H1 (cell line): ENCODE data around the gene PBX3. TPM values are rescaled to one million over a fixed set of nuclear protein-coding genes. Genes with fewer than 3 reads are reported as not detected.

Source experiments
- polyA plus RNA-seq, 7 experiments: library from polyadenylated mRNA; depleted of rRNA in 3 of 7; stranded (reverse) in 5 of 7; unstranded in 2 of 7; fragments of >200 nt in 5 of 7; fragments of 200-250 nt in 2 of 7; gene quantifications; 1 replicate in 5 of 7; 2 replicates in 1 of 7; 4 replicates in 1 of 7; pipeline versions ENCODE4 v1.2.1 to v1.2.3, GENCODE V29; 2011 to 2013; ENCODE audit warnings: missing spikeins in 2 of 7, mixed read lengths in 2 of 7
- total RNA-seq: library from RNA; stranded (reverse); fragmentation: NEBNext Ultra II Directional; extraction: Animal tissue kit (Norgen Biotek cat#: 25700); gene quantifications from 2 replicates; pipeline ENCODE4 v1.2.1, GENCODE V29; 2021

Gene PBX3
- total and polyA plus RNA-seq, 2 of the 8 experiments (the other 6 are each of a cell fraction or from before 2014, with no cell fraction given), result 22.7 to 44.3 TPM

Other genes starting within 250 kb of the PBX3 start
- 140 and 146 TPM in 2 replicates for gene MAPKAP1, start 40.2 kb upstream of the PBX3 start, total RNA-seq
- 79.2 and 101 TPM in 2 replicates for gene MAPKAP1, start 40.2 kb upstream of the PBX3 start, polyA plus RNA-seq (2011; rRNA removed)